Adrenal gland (tissue), 12 donors: Measurements from ENCODE around the gene AGER. TPM values are rescaled to one million over a fixed set of nuclear protein-coding genes. Genes with fewer than 3 reads are reported as not detected.
A peak's percentile ranks its signal among the peaks of the same experiment; 100 is the strongest.

Source experiments
- DNase-seq, 7 donors: peaks; one replicate each; pipeline ENCODE4 v3.0.0-alpha.2; 2019 to 2020
- H3K27ac ChIP-seq, 5 donors: fragments of 200-600 bp; sonication (generic) in 4 of 5; 1 replicate in 3 of 5; 2 replicates in 2 of 5; pipeline versions ENCODE4 v1.5.1 to v1.8.0; 2016 to 2020; ENCODE audit warnings: mild to moderate bottlenecking in 1 of 5
- H3K27me3 ChIP-seq: fragments of 200-600 bp; 2 replicates; pipeline ENCODE4 v1.8.0; 2021
- H3K36me3 ChIP-seq, 2 donors: fragments of 200-600 bp; replicated peaks in 1 of 2; 1 replicate in 1 of 2; 2 replicates in 1 of 2; pipeline versions ENCODE4 v1.5.1 to v1.8.0; 2018 to 2022
- H3K4me1 ChIP-seq, 2 donors: fragments of 200-600 bp; replicated peaks in 1 of 2; 1 replicate in 1 of 2; 2 replicates in 1 of 2; pipeline versions ENCODE4 v1.5.1 to v1.8.0; 2018 to 2021
- H3K4me3 ChIP-seq, 4 donors: fragments of 200-600 bp; sonication (generic) in 3 of 4; one replicate each; pipeline ENCODE4 v1.5.1; 2016 to 2018
- H3K9me3 ChIP-seq, 3 donors: fragments of 200-600 bp; sonication (generic) in 1 of 3; replicated peaks in 1 of 3; 1 replicate in 2 of 3; 2 replicates in 1 of 3; pipeline versions ENCODE4 v1.5.1 to v1.8.0; 2016 to 2021
- CTCF ChIP-seq, 6 experiments: fragments of 450-650 bp in 4 of 6; fragments of 200-600 bp in 2 of 6; sonication (generic) in 1 of 6; IDR thresholded peaks; 1 replicate in 5 of 6; 2 replicates in 1 of 6; pipeline versions ENCODE4 v1.5.1 to v1.8.0; 2016 to 2021; ENCODE audit warnings: antibody characterized with exemption in 6 of 6, mild to moderate bottlenecking in 2 of 6, moderate library complexity in 1 of 6
- POLR2A ChIP-seq, 2 donors: fragments of 450-650 bp; IDR thresholded peaks; one replicate each; pipeline ENCODE4 v1.6.1; 2017; ENCODE audit warnings: antibody characterized with exemption in 2 of 2, mild to moderate bottlenecking in 2 of 2, moderate library complexity in 1 of 2
- WGBS, 4 donors: extraction: QIAGEN DNeasy Blood & Tissue Kit in 2 of 4; methylation state at CpG; one replicate each; pipeline versions ENCODE4 v1.1.5 to v1.1.7; 2013 to 2017; 5-methylcytosine and 5-hydroxymethylcytosine counted together
- intact Hi-C, 2 donors: fragments of 100-400 bp; cut with DNase I; formaldehyde crosslinking; loops; one replicate each; pipeline versions ENCODE4 v1.14.1 to v1.15.0; 2022 to 2023
- polyA plus RNA-seq, 3 donors: library from polyadenylated mRNA; stranded (reverse); fragments of 200-250 nt in 2 of 3; fragments of 350-450 nt in 1 of 3; fragmentation: Illumina TruSeq in 1 of 3; extraction: RNeasy Lipid Tissue Mini Kit (QIAGEN cat#74804) in 1 of 3; gene quantifications; one replicate each; pipeline ENCODE4 v1.2.3, GENCODE V29; 2013 to 2014
- total RNA-seq, 9 donors: library from RNA; depleted of rRNA in 4 of 9; stranded (reverse); fragments of >200 nt in 4 of 9; fragments of 120-200 nt in 1 of 9; fragmentation: NEBNext Ultra II Directional in 1 of 9; extraction: Animal tissue kit (Norgen Biotek cat#: 25700) in 1 of 9; gene quantifications; one replicate each; pipeline versions ENCODE4 v1.1.0 to v1.2.4, GENCODE V29; 2013 to 2023
- donor health status: healthy with polysubstance abuse.
- donor health status: Bipolar disorder and iron deficiency.
- donor health status: DM: yes; HTN: yes; CAD: no.
- donor health status: DM: no; HTN: no; CAD: no.
- donor health status: DM: no; HTN: no; CAD: no.
- donor health status: DM: yes; HTN: yes; CAD: no.

The AGER gene
- total and polyA plus RNA-seq, 12 donors = 1.4 to 63.9 (median 3.4) TPM; not detected in 1

- no peak overlapping the region for H3K27ac ChIP-seq
- H3K36me3 ChIP-seq = no peaks in the 10 kb centered on the region
- no peak for DNase-seq
- 70 to 89% (median 88%) methylated on average over 1 to 3 of the region's 3 CpGs for WGBS, 4 donors
- no peak overlapping the region for H3K4me3 ChIP-seq
- intact Hi-C loops = loop anchor here in 1 of 2 donors (10.0 kb wide), 1 partner anchor 1029 kb away; the partner anchor contains the start of gene POU5F1
- H3K9me3 ChIP-seq = no peaks in the 10 kb centered on the region
- H3K4me1 ChIP-seq = no peaks in the 10 kb centered on the region
- TF ChIP-seq CTCF (IDR thresholded peaks at IDR 0.05) (no peak), POLR2A (IDR thresholded peaks at IDR 0.05) (no peak)
- no peaks in the 10 kb centered on the region for H3K27me3 ChIP-seq
Measured at GRCh38 chr6:32204268-32204715, 20.2 kb upstream of the AGER start.

- TF ChIP-seq CTCF (IDR thresholded peaks at IDR 0.05) (no peak), POLR2A (IDR thresholded peaks at IDR 0.05) (no peak)
- Histone ChIP-seq H3K36me3 (no peaks in the 10 kb centered on the region), H3K4me1 (no peaks in the 10 kb centered on the region), H3K27me3 (no peaks in the 10 kb centered on the region), H3K9me3 (no peaks in the 10 kb centered on the region), H3K27ac (peak overlapping the region in 1 of 5 donors; percentile 22), H3K4me3 (no peak overlapping the region)
- intact Hi-C loops = loop anchor here in 1 of 2 donors (10.0 kb wide), 1 partner anchor 1029 kb away; the partner anchor contains the start of gene POU5F1
- DNase-seq = no peak
- WGBS, 4 donors = 54 to 75% (median 71%) methylated on average over 7 to 9 of the region's 9 CpGs
Measured at GRCh38 chr6:32203426-32204267, 19.6 kb upstream of the AGER start.

- Histone ChIP-seq H3K4me3 (no peak overlapping the region), H3K27me3 (no peaks in the 10 kb centered on the region), H3K4me1 (peaks cover 0 to 4% of the 10 kb centered on the region in 2 donors), H3K9me3 (no peaks in the 10 kb centered on the region), H3K36me3 (no peaks in the 10 kb centered on the region), H3K27ac (no peak overlapping the region)
- DNase-seq = no peak
- intact Hi-C loops = loop anchor here in 1 of 2 donors (10.0 kb wide), 1 partner anchor 1027 kb away; the partner anchor contains the start of gene POU5F1
- WGBS, 4 donors = 78 to 85% (median 82%) methylated on average over 5 to 9 of the region's 9 CpGs
- TF ChIP-seq POLR2A (IDR thresholded peaks at IDR 0.05) (no peak), CTCF (IDR thresholded peaks at IDR 0.05) (no peak)
Measured at GRCh38 chr6:32202186-32202585, 18.1 kb upstream of the AGER start.

GRCh38 chr6:32200711-32201475, 16.8 kb upstream of the AGER start:
- 77 to 87% (median 82%) methylated on average over 5 to 13 of the region's 13 CpGs for WGBS, 4 donors
- Histone ChIP-seq H3K9me3 (no peaks in the 10 kb centered on the region), H3K4me1 (peaks cover 6 to 12% of the 10 kb centered on the region in 2 donors), H3K36me3 (no peaks in the 10 kb centered on the region), H3K4me3 (no peak overlapping the region), H3K27me3 (no peaks in the 10 kb centered on the region), H3K27ac (no peak overlapping the region)
- intact Hi-C loops = loop anchor here in 1 of 2 donors (10.0 kb wide), 1 partner anchor 1026 kb away; the partner anchor contains the start of gene POU5F1
- DNase-seq = no peak
- TF ChIP-seq CTCF (IDR thresholded peaks at IDR 0.05) (no peak), POLR2A (IDR thresholded peaks at IDR 0.05) (no peak)
